IgD-negative memory B cell (primary cell): ENCODE data around the gene LCN6. TPM values are rescaled to one million over a fixed set of nuclear protein-coding genes. Genes with fewer than 3 reads are reported as not detected.

Experiments
- H3K27ac Mint-ChIP-seq, 3 donors: one replicate each; pipeline ENCODE4 v1.8.0; 2020 to 2022; ENCODE audit warnings: mild to moderate bottlenecking in 3 of 3, mixed read lengths in 3 of 3, moderate library complexity in 1 of 3
- H3K27me3 Mint-ChIP-seq: one replicate; pipeline ENCODE4 v1.8.0; 2021; ENCODE audit warnings: mixed read lengths
- H3K36me3 Mint-ChIP-seq: one replicate; pipeline ENCODE4 v1.8.0; 2020; ENCODE audit warnings: mild to moderate bottlenecking, mixed read lengths
- H3K4me1 Mint-ChIP-seq, 3 donors: one replicate each; pipeline ENCODE4 v1.8.0; 2020 to 2022; ENCODE audit warnings: mixed read lengths in 3 of 3, mild to moderate bottlenecking in 1 of 3
- H3K4me3 Mint-ChIP-seq, 4 donors: one replicate each; pipeline ENCODE4 v1.8.0; 2020 to 2022; ENCODE audit warnings: mild to moderate bottlenecking in 4 of 4, mixed read lengths in 4 of 4, moderate library complexity in 3 of 4
- H3K9me3 Mint-ChIP-seq, 3 donors: one replicate each; pipeline ENCODE4 v1.8.0; 2020 to 2021; ENCODE audit warnings: mixed read lengths in 3 of 3, mild to moderate bottlenecking in 1 of 3
- polyA plus RNA-seq: library from polyadenylated mRNA; unstranded; fragments of 300-500 nt; fragmentation: Illumina TruSeq; gene quantifications from one replicate; pipeline ENCODE4 v1.2.3, GENCODE V29; 2021

LCN6 gene
- polyA plus RNA-seq, 1 donor from 2014 or later, result not detected

- Mint-ChIP-seq H3K36me3 (peaks cover 3% of the 10 kb centered on the region), H3K4me3 (peak overlapping the region in 1 of 4 donors; percentile 64), H3K27me3 (no peaks in the 10 kb centered on the region), H3K9me3 (no peaks in the 10 kb centered on the region), H3K27ac (peak overlapping the region in 1 of 3 donors; percentile 88), H3K4me1 (peaks cover 13 to 27% (median 17%) of the 10 kb centered on the region in 3 donors)
These were observed 24.9 kb downstream of the LCN6 start for GRCh38 chr9:136723362-136723976.

- peaks cover 14 to 28% (median 17%) of the 10 kb centered on the region in 3 donors for H3K4me1 Mint-ChIP-seq
- no peak overlapping the region for H3K4me3 Mint-ChIP-seq
- peaks cover 3% of the 10 kb centered on the region for H3K36me3 Mint-ChIP-seq
- H3K27me3 Mint-ChIP-seq, result no peaks in the 10 kb centered on the region
- peak overlapping the region in 1 of 3 donors; percentile 88 for H3K27ac Mint-ChIP-seq
- no peaks in the 10 kb centered on the region for H3K9me3 Mint-ChIP-seq
These were observed 25.4 kb downstream of the LCN6 start for GRCh38 chr9:136722969-136723356.

GRCh38 chr9:136722093-136722968 lies 26.0 kb downstream of the LCN6 start:
- peaks cover 3% of the 10 kb centered on the region for H3K36me3 Mint-ChIP-seq
- no peaks in the 10 kb centered on the region for H3K27me3 Mint-ChIP-seq
- H3K4me3 Mint-ChIP-seq, result no peak overlapping the region
- H3K9me3 Mint-ChIP-seq, result no peaks in the 10 kb centered on the region
- peaks cover 12 to 28% (median 13%) of the 10 kb centered on the region in 3 donors for H3K4me1 Mint-ChIP-seq
- no peak overlapping the region for H3K27ac Mint-ChIP-seq

GRCh38 chr9:136721339-136722092 lies 26.8 kb downstream of the LCN6 start:
- Mint-ChIP-seq H3K4me3 (peak overlapping the region in 1 of 4 donors; percentile 54), H3K27ac (peak overlapping the region; percentile 46 to 63 (median 53))

GRCh38 chr9:136720898-136721338 lies 27.4 kb downstream of the LCN6 start:
- H3K27me3 Mint-ChIP-seq, result peaks cover 1% of the 10 kb centered on the region
- H3K27ac Mint-ChIP-seq, result peak overlapping the region; percentile 46 to 63 (median 53)
- peak overlapping the region in 1 of 4 donors; percentile 54 for H3K4me3 Mint-ChIP-seq
- H3K9me3 Mint-ChIP-seq, result no peaks in the 10 kb centered on the region
- H3K4me1 Mint-ChIP-seq, result peaks cover 4 to 17% (median 5%) of the 10 kb centered on the region in 3 donors
- H3K36me3 Mint-ChIP-seq, result no peaks in the 10 kb centered on the region

More at GRCh38 chr9:136721339-136722092, 26.8 kb downstream of the LCN6 start:
- Mint-ChIP-seq H3K9me3 (no peaks in the 10 kb centered on the region), H3K36me3 (peaks cover 2% of the 10 kb centered on the region), H3K27me3 (no peaks in the 10 kb centered on the region), H3K4me1 (peaks cover 7 to 23% (median 7%) of the 10 kb centered on the region in 3 donors)

GRCh38 chr9:136720251-136720897 lies 28.0 kb downstream of the LCN6 start:
- H3K9me3 Mint-ChIP-seq, result no peaks in the 10 kb centered on the region
- no peak overlapping the region for H3K27ac Mint-ChIP-seq
- peaks cover 5% of the 10 kb centered on the region for H3K27me3 Mint-ChIP-seq
- H3K4me1 Mint-ChIP-seq, result peaks cover 4 to 15% (median 5%) of the 10 kb centered on the region in 3 donors
- no peaks in the 10 kb centered on the region for H3K36me3 Mint-ChIP-seq
- H3K4me3 Mint-ChIP-seq, result peak overlapping the region in 1 of 4 donors; percentile 70

DNA sequence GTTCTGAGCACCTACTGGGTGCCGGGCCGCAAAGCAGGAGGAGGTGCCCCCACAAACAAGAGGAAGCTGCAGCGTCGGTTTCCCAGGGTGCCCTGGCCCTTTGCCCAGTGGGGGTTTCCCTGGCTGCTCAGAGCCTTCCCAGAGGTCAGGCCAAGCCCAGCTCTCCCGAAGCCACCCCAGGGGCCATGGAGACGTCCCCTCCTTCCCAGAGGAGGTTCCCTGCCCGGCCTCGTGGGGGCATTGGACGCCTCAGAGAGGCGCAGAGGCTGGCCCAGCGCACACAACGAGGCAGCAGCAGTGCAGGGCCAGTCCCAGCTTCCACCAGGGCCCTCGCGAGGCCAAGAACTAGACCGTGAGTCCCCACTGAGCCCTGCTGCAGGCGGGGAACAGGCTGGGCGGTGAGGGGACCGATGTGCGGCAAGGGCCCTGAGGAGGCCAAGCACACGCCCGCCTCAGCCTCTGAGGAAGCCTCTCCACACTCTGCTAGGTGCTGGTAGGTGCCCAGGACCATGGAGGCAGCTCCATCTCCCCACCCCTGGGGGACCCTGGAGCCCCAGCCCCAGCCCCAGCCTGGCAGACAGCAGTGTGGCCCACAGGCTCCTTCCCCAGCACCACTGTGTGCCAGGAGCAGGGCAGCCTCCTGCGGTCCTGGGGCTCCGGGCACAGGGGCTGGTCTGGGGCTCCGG lies 29.0 kb downstream of the LCN6 start:
- Mint-ChIP-seq H3K4me3 (peak overlapping the region in 2 of 4 donors; percentile 9 to 65), H3K4me1 (peaks cover 2 to 14% (median 7%) of the 10 kb centered on the region in 3 donors), H3K27ac (no peak overlapping the region), H3K9me3 (no peaks in the 10 kb centered on the region), H3K27me3 (peaks cover 6% of the 10 kb centered on the region), H3K36me3 (no peaks in the 10 kb centered on the region)

DNA sequence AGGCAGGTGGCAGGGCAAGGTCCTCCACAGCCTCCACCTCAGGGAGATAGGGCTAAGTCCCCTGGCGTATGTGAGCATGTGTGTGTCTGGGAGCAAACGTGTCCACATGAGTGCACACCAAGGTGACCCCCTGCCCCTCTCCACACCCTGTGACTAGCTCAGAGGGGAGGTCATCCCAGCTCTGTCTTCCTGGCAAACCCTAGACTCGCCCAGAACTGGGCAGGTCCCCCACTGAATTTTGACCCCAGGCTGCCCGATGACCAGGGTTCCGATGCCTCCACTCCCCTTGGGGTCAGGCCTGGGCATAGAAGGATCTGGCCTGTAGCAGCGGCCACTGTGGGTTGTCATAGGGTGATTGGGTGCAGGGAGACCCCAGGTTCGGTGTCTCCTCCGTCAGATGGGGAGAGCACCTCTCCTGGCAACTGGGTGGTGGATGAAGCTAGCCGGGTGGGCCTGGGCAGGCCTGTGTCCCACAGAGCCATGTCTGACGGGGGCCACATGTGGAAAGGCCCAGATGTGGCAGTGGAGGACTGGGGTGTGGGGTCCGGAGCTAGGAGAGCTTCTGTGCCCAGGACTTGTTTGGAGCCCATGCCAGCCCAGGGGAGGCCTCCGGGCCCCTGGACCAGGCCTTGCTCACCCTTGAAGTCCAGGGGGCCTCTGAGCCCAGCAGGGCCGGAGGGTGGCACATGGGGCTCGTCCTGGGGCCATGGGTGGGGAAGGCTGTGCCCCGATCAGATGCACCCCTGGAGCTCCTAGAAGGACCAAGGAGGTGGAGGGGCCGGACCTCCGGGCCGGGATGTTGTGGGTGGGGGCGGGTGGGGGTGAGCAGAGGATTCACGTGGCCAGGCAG lies 29.8 kb downstream of the LCN6 start:
- Mint-ChIP-seq H3K27ac (no peak overlapping the region), H3K27me3 (peaks cover 12% of the 10 kb centered on the region), H3K36me3 (no peaks in the 10 kb centered on the region), H3K4me1 (peaks cover 0 to 11% (median 5%) of the 10 kb centered on the region in 3 donors), H3K9me3 (no peaks in the 10 kb centered on the region), H3K4me3 (peak overlapping the region in 1 of 4 donors; percentile 31)

- Mint-ChIP-seq H3K36me3 (no peaks in the 10 kb centered on the region), H3K4me3 (no peak overlapping the region), H3K9me3 (no peaks in the 10 kb centered on the region)
These were observed 30.9 kb downstream of the LCN6 start for GRCh38 chr9:136717399-136717798.

DNA sequence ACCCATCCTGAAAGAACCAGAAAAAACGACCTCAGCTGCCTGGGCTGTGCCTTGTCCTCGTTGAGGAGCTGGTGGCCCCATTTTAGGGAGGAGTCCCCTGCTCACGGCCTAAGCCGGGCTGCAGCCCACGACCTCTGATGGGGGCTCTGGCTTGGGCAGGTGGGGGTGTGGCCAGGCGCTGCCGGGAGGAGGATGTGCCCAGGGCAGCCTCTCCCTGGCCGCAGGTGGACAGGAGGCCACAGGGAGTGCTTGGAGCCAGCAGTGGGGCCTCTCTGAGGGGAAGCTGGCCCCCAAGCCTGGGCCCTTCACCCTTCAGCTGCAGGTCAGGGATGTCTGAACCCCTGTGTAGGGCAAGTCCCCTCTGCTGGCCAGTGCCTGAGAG lies 33.4 kb downstream of the LCN6 start:
- H3K9me3 Mint-ChIP-seq, result no peaks in the 10 kb centered on the region
- H3K4me1 Mint-ChIP-seq, result peaks cover 0 to 8% (median 7%) of the 10 kb centered on the region in 3 donors
- no peak overlapping the region for H3K4me3 Mint-ChIP-seq
- no peaks in the 10 kb centered on the region for H3K36me3 Mint-ChIP-seq
- no peak overlapping the region for H3K27ac Mint-ChIP-seq
- peaks cover 30% of the 10 kb centered on the region for H3K27me3 Mint-ChIP-seq

More at GRCh38 chr9:136717399-136717798, 30.9 kb downstream of the LCN6 start:
- H3K27me3 Mint-ChIP-seq, result peaks cover 12% of the 10 kb centered on the region
- peaks cover 0 to 10% (median 5%) of the 10 kb centered on the region in 3 donors for H3K4me1 Mint-ChIP-seq
- H3K27ac Mint-ChIP-seq, result no peak overlapping the region

DNA sequence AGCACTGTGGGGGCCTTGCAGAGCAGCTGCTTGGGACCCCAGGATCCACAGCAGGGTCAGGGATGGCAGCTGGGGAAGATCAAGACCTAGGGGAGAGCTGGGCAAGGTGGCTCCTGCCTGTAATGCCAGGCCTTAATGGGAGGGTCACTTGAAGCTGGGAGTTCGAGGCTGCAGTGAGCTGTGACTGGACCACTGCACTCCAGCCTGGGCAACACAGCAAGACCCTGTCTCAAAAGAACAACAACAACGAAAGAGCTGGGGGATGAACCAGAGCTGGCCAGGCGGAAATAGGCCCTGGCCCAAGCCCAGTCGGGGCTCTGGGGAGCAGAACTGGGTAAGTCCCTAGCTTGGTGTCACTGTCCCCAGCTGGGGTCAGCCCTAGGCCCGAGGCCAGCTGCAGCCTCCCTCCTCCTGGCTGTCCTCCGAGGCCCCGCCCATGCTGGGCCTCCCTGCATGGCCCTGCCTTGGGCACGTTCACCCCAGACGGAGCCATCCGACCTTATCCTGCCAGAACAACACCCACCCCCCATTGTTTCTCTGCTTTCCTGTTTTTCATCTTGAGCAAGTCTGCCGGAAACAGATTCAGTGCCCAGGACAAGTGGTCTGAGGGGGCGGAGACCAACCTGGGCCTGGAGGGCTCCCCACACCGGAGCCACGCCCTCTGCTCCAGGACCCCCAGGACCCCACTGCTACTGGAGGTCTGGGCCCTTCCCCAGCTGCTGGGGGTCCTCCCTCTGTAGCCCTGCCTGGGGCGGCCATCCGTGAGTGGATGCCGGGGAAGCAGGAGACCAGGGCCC lies 34.0 kb downstream of the LCN6 start:
- no peaks in the 10 kb centered on the region for H3K36me3 Mint-ChIP-seq
- H3K9me3 Mint-ChIP-seq, result no peaks in the 10 kb centered on the region
- peak overlapping the region in 1 of 4 donors; percentile 52 for H3K4me3 Mint-ChIP-seq
- H3K4me1 Mint-ChIP-seq, result peaks cover 0 to 8% (median 6%) of the 10 kb centered on the region in 3 donors
- peaks cover 31% of the 10 kb centered on the region for H3K27me3 Mint-ChIP-seq
- no peak overlapping the region for H3K27ac Mint-ChIP-seq

GRCh38 chr9:136713550-136713949 lies 34.8 kb downstream of the LCN6 start:
- Mint-ChIP-seq H3K36me3 (no peaks in the 10 kb centered on the region), H3K4me1 (peaks cover 0 to 7% (median 2%) of the 10 kb centered on the region in 3 donors), H3K4me3 (peak overlapping the region in 1 of 4 donors; percentile 33), H3K27me3 (peaks cover 31% of the 10 kb centered on the region), H3K27ac (no peak overlapping the region), H3K9me3 (no peaks in the 10 kb centered on the region)
